ENCODE data around the gene CFAP77. TPM values are rescaled to one million over a fixed set of nuclear protein-coding genes. Genes with fewer than 3 reads are reported as not detected.

Gene CFAP77
- total RNA-seq: 0.14 TPM in 1 of 2 replicates, not detected in the other

DNA sequence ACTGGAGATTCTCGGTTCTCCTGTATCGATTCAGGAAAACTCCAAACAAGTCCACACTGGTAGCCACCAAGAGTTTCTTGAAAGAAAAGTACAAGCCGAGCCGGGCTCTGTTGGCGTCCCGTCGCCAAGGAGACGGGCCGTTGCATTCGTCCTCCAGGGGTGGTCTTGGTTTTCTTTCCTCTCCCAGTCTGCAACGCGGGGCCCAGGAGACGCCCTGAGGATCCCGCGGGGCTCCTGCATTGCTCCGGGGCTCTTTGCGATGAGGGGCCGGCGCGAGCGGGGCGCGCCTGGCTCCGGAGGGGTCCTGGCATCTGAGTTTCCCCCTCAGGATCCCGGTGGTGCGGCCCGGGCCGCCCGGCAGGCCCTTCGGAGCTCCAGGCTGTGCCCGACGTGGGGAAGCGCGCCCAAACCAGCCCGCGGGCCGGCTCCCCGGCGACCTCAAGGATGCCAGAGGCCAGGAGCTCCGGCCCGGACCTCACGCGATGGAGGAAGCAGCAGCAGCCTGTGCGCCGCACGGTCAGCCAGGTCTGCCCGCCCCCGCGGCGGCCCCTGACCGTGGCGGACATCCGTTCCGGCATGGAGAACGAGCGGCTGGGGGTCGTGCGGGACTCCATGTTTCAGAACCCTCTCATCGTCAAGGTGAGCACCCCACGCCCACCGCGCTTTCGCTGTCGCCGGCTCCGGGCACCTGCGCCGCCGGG lies at the start of gene CFAP77:
TSS of gene CFAP77 (plus strand) at position 384 of the 701 bp plus-strand sequence. CDS start at position 445, 61 bp downstream.

DNA sequence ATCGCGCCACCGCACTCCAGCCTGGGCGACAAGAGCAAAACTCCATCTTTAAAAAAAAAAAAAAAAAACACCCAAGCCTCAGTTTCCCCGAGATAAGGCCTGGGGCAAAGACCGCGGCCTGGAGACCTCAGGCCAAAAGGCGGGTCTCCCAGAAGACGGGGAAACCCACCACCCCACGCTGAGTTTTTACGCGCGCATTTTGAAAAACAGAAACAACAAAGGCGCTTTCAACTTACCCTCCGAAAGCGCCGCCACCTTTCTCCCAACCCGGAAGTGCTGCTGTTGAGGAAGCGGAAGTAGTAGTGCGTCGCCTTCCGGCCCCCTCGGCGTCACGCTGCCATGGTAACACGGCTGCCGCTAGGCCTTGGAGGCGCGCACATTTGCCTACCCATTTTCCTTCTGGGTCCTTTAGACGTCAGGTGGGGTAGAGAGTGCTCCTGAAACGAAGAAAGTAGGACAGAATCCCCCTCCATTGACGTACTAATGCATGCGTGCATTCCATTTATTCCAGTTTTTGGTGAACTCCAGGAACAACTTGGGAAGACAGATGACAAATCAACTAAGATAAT lies 3.4 kb upstream of the CFAP77 start, which contains the start of gene TTF1:
TSS of gene TTF1 (minus strand) at position 287 of the 569 bp plus-strand sequence. CDS start 4,019 bp downstream, outside the sequence.

DNA sequence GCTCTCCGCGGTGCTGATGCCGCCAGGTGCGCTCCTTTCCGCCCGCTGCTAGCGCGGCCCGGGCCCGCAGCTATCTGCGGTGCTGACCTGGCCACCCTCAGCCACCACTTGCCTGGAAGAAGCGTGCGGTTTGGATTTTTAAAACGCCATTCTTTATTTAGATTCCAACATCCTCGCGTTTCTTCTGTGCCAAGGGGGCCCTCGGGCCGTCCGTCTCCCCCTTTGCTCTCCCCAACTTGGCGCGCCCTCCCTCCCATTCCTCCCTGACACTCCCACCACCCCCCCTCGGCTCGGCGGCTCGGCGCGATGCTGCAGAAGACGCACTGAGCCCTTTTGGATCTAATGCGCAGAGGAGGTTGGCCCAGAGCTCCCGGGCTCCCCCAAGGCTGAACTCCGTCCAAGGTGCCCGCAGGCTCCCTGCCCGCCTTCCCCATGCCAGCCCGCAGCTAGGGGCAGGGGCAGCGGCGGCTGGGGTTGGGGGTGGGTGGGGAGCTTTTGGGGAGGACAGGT lies 172.3 kb downstream of the CFAP77 start, which contains the start of gene BARHL1:
TSS of gene BARHL1 (plus strand) at position 331 of the 510 bp plus-strand sequence. CDS start 192 bp downstream, outside the sequence.

Other genes with a start within 250 kb of the CFAP77 start
- gene NTNG2, start 248.2 kb upstream of the CFAP77 start, total RNA-seq: 4.6 and 7.2 TPM in 2 replicates
- gene SETX, start 55.2 kb upstream of the CFAP77 start, total RNA-seq: 54.3 and 67.9 TPM in 2 replicates
- 7.5 and 9.2 TPM in 2 replicates for gene TTF1, start 3.4 kb upstream of the CFAP77 start, total RNA-seq
- gene BARHL1, start 172.4 kb downstream of the CFAP77 start, total RNA-seq: not detected in 2 replicates

All from smooth muscle cell of bladder (primary cell).